Adrenal gland (tissue), 5 donors: ENCODE data around the gene CLASRP.

Experiments used
- POLR2A ChIP-seq, 2 donors: fragments of 450-650 bp; IDR thresholded peaks; one replicate each; pipeline ENCODE4 v1.6.1; 2017; ENCODE audit warnings: antibody characterized with exemption in 2 of 2, mild to moderate bottlenecking in 2 of 2, moderate library complexity in 1 of 2
- TF ChIP-seq, protein P1 (sequence below), 6 experiments: fragments of 450-650 bp in 4 of 6; fragments of 200-600 bp in 2 of 6; sonication (generic) in 1 of 6; IDR thresholded peaks; 1 replicate in 5 of 6; 2 replicates in 1 of 6; pipeline versions ENCODE4 v1.5.1 to v1.8.0; 2016 to 2021; ENCODE audit warnings: antibody characterized with exemption in 6 of 6, mild to moderate bottlenecking in 2 of 6, moderate library complexity in 1 of 6
- donor health status: DM: no; HTN: no; CAD: no.

DNA sequence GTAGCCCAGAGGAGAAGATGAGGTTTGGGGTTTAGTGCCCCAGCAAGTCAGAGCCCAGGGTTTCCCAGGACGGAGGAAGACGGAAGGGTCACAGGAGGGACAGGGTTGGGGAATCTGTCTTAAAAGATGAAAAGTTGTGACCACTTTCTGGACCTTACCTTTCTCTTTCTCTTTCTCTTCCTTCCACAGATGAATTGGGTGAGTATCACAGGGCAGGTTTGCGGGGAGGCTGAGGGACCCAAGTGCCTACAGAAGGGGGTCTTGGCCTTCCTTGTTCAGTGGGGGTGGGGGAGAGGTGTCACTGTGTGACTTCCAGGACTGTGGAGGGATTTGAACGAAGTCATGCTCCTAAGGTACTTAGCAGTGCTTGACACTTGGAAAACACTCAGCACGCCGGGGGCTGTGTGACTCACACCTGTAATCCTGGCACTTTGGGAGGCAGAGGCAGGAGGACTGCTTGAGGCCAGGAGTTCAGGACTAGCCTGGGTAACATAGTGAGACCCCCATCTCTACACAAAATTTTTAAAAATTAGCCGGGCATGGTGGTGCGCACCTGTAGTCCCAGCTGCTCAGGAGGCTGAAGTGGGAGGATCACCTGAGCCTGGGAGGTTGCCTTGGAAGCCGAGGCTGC, 29.1 kb upstream of the CLASRP start:
- TF ChIP-seq POLR2A (IDR thresholded peaks at IDR 0.05), result no peak
- TF ChIP-seq, protein P1, sequence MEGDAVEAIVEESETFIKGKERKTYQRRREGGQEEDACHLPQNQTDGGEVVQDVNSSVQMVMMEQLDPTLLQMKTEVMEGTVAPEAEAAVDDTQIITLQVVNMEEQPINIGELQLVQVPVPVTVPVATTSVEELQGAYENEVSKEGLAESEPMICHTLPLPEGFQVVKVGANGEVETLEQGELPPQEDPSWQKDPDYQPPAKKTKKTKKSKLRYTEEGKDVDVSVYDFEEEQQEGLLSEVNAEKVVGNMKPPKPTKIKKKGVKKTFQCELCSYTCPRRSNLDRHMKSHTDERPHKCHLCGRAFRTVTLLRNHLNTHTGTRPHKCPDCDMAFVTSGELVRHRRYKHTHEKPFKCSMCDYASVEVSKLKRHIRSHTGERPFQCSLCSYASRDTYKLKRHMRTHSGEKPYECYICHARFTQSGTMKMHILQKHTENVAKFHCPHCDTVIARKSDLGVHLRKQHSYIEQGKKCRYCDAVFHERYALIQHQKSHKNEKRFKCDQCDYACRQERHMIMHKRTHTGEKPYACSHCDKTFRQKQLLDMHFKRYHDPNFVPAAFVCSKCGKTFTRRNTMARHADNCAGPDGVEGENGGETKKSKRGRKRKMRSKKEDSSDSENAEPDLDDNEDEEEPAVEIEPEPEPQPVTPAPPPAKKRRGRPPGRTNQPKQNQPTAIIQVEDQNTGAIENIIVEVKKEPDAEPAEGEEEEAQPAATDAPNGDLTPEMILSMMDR (IDR thresholded peaks at IDR 0.05), result no peak
